ENCODE measurements around the gene DAZAP2.
"Not testable (repeated sequence)": the region's sequence is repeated elsewhere in the genome, so short reads cannot be mapped to it uniquely, and the experiment has no call there.

DAZAP2 gene

DNA sequence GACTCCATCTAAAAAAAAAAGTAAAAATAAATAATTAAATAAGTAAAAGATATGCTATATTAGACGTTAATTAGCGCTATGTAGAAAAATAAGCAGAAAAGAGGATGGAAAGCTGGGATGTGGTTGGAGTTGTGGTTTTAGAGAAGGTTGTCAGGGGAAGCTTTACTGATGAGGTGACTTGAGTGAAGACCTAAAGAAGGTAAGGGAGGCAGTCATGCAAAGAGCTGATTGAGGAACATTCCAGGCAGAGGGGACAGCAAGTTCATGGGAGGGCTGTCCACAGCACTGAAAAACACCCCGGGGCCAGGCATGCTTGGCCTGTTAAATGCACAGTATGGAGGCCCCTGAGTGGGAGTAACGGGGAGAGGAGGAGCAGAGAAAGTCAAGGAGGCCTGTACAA, 15.9 kb downstream of the DAZAP2 start:
- no peak for DNase-seq

DNA sequence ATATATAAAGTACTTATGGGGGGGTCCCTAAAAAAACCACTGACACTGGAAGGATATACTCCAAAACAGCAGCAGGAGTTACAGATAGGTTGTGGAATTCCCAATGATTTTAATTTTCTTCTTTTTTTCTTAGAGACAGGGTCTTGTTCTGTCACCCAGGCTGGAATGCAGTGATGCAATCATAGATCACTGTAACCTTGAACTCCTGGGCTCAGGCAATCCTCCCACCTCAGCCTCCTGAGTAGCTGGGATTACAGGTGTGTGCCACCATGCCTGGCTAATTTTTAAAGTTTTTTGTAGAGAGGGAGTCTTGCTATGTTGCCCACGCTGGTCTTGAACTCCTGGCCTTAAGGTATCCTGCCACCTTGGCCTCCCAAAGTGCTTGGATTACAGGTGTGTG, 21.0 kb downstream of the DAZAP2 start:
- DNase-seq, result not testable (repeated sequence)

DNA sequence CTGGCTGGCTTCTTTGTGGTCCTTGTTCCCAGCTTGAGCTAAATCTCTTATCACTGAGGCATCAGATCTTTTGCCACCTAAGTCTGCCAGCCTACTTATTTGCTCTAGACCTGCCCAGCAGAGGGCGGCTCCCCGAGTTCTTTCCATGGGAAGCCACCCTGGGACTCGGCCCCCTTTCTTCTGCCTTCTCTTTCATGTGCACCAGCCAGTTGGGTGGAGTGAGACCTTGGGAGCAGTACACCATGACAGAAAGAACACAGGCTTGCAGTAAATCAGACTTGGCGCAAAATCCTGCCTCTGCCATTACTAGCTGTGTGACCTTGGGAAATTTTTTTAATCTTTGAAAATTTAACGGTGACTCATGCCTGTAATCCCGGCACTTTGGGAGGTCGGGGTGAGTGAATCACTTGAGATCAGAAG, 24.1 kb downstream of the DAZAP2 start:
- DNase-seq, result peak; percentile 11

DNA sequence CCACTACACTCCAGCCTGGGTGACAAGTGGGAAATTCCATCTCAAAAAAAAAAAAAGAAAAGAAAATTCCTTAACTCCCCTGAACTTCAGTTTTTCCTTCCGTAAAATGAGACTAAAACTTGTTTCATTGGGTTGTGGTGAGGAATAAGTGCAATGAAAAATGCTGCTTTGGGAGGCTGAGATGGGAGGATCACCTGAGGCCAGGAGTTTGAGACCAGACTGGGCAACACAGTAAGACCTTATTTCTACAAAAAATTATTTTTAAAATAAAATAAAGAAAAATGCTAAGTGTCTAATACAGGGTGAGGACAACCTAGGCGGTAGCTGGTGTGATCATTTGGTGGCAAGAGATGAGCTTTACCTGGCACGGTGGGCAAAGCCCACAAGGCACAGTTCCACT, 24.7 kb downstream of the DAZAP2 start:
- no peak for DNase-seq

GRCh38 chr12:51264297-51264696, 25.7 kb downstream of the DAZAP2 start:
- no peak for DNase-seq

- no peak for DNase-seq
These were observed 26.4 kb downstream of the DAZAP2 start for GRCh38 chr12:51265024-51265423.

GRCh38 chr12:51269174-51270066, 30.8 kb downstream of the DAZAP2 start:
- DNase-seq, result peak; percentile 20

DNA sequence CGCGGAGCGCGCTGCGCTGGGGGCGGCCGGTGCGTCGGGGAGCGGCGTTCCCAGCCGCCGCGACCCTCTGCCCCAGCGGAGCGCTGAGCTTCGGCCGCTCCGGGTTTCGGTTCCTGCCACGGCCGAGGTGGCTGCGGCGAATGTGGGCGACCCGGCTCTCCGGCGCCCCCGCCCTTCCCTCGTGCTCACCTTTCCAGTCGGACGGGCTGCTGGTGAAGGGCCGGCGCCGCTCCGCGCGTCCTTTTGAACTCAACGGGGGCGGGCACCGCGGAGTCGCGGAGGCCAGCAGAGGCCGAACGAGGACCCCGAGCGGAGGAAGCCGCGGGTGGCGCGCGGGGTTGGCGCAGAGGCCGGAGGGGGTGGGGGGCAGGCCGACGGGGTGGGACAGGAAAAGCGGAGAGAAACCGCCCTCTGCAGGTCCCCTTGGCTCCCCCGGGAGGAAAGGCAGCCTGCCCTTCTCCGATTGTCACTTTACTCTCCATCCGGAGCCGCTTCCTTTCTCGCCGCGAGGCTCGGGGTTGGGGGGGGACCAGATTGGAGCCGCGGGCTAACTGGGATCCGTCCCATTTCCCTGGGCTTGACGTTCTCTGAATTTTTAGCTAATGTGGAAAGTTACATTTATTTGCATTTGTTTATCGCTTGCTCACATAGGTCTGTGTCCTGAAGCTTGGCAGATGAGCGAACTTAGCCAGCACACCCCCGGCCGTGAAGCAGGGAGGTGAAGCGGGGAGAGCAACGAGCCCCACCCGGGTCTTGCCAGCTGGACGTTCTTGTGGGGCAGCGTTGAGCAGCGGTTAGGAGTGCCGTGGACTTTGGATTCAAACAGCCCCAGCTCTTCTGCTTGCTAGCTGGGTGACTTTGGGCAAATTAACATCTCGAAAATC, 31.7 kb downstream of the DAZAP2 start, which contains the start of gene SMAGP:
TSS of gene SMAGP (minus strand) at position 349 of the 884 bp plus-strand sequence. CDS start 1,137 bp downstream, outside the sequence.
- no peak for DNase-seq

- DNase-seq, result no peak
These were observed 32.4 kb downstream of the DAZAP2 start for GRCh38 chr12:51270951-51271518.

DNA sequence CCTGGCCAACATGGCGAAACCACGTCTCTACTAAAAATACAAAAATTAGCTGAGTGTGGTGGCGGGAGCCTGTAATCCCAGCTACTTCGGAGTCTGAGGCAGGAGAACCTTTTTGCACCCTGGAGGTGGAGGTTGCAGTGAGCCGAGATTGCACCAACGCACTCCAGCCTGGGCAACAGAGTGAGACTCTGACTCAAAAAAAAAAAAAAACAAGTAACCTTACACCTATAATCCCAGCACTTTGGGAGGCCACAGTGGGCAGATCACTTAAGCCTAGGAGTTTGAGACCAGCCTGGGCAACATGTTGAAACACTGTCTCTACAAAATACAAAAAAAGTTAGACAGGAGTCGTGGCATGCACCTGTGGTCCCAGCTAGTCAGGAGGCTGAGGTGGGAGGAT, 34.2 kb downstream of the DAZAP2 start:
- not testable (repeated sequence) for DNase-seq

DNA sequence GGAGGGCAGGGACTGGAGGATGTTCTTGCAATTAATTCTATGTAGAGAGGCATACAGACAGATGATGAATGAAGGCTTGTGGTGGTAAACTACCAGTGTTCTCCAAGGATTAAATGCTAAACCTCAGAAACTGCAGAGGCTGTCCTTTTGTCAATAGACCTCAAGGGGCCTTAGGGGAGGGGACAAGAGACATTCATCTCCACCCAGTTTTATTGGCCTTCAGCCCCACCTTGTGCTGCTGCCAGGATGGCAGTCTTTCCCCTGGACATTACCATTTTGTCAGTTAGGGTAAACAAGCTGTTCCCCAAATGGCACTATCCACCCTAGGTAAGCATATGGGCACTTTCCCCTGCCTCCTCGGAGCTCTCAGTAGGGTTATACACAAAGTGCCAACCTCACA, 36.5 kb downstream of the DAZAP2 start:
- DNase-seq, result no peak

GRCh38 chr12:51281202-51281924, 42.7 kb downstream of the DAZAP2 start:
- DNase-seq, result no peak

DNA sequence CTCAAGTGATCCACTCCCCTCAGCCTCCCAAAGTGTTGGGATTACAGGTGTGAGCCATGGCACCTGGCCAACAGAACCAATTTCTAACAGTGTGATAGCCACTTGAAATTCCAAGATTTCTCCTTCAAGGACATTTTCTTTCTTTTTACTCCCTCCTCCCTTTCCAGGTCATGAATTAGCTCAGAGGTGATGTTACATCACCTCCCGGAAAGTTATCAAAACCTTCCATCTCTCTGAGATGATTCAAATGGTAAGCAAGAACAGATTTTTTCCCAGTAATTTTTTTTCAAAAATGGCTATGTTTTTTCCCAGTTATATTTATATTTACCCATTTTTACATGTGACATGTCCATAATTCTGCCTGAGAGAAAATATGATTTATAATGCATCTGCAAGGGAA, 47.2 kb downstream of the DAZAP2 start:
- no peak for DNase-seq

- DNase-seq, result not testable (repeated sequence)
These were observed 53.2 kb downstream of the DAZAP2 start for GRCh38 chr12:51291603-51292513.
